H9 (cell line): Measurements from ENCODE around the gene TP53. TPM values are rescaled to one million over a fixed set of nuclear protein-coding genes. Genes with fewer than 3 reads are reported as not detected.

Experiments used
- DNase-seq: peaks from one replicate; pipeline ENCODE4 v3.0.0-alpha.2; 2017
- H2AFZ ChIP-seq: one replicate; pipeline ENCODE4 v1.6.1; 2013; ENCODE audit warnings: mild to moderate bottlenecking, low read length, control low read depth, moderate library complexity
- H2AK5ac ChIP-seq: 2 replicates; pipeline ENCODE4 v1.6.1; 2013; ENCODE audit warnings: low read length, control low read depth, mixed read lengths; ENCODE audit not compliant: insufficient read length
- H2BK120ac ChIP-seq: one replicate; pipeline ENCODE4 v1.6.1; 2013; ENCODE audit warnings: low read depth, mild to moderate bottlenecking, low read length, control low read depth, inconsistent platforms; ENCODE audit not compliant: poor library complexity, severe bottlenecking
- H2BK12ac ChIP-seq: 2 replicates; pipeline ENCODE4 v1.6.1; 2013; ENCODE audit warnings: low read length, control low read depth, mixed read lengths, low read depth; ENCODE audit not compliant: insufficient read length
- H2BK15ac ChIP-seq: 2 replicates; pipeline ENCODE4 v1.6.1; 2013; ENCODE audit warnings: low read depth, low read length, control low read depth
- H2BK20ac ChIP-seq: one replicate; pipeline ENCODE4 v1.6.1; 2013; ENCODE audit warnings: low read depth, mild to moderate bottlenecking, low read length, control low read depth, inconsistent platforms; ENCODE audit not compliant: poor library complexity, severe bottlenecking
- H2BK5ac ChIP-seq: 2 replicates; pipeline ENCODE4 v1.6.1; 2013; ENCODE audit warnings: low read length, control low read depth, mixed read lengths; ENCODE audit not compliant: insufficient read length
- H3K14ac ChIP-seq: 2 replicates; pipeline ENCODE4 v1.6.1; 2013; ENCODE audit warnings: low read length, control low read depth; ENCODE audit not compliant: insufficient read depth
- H3K18ac ChIP-seq: 2 replicates; pipeline ENCODE4 v1.6.1; 2013; ENCODE audit warnings: low read depth, mild to moderate bottlenecking, mixed read lengths, low read length, control low read depth; ENCODE audit not compliant: insufficient read length
- H3K23ac ChIP-seq: 2 replicates; pipeline ENCODE4 v1.6.1; 2013; ENCODE audit warnings: low read length, control low read depth, mixed read lengths, low read depth; ENCODE audit not compliant: insufficient read length
- H3K23me2 ChIP-seq: 2 replicates; pipeline ENCODE4 v1.6.1; 2013; ENCODE audit warnings: low read depth, mild to moderate bottlenecking, mixed read lengths, low read length, control low read depth; ENCODE audit not compliant: insufficient read length, poor library complexity, severe bottlenecking
- H3K27ac ChIP-seq: 2 replicates; pipeline ENCODE4 v1.5.1; 2013; ENCODE audit warnings: low read length, control low read depth, mixed read lengths, low read depth; ENCODE audit not compliant: insufficient read length
- H3K27me3 ChIP-seq: 2 replicates; pipeline ENCODE4 v1.6.1; 2013; ENCODE audit warnings: low read length, control low read depth, inconsistent platforms; ENCODE audit not compliant: insufficient read depth
- H3K4ac ChIP-seq: 2 replicates; pipeline ENCODE4 v1.6.1; 2013; ENCODE audit warnings: low read depth, mild to moderate bottlenecking, control low read depth, inconsistent platforms, low read length, moderate library complexity
- H3K4me1 ChIP-seq: 2 replicates; pipeline ENCODE4 v1.6.1; 2013; ENCODE audit warnings: low read length, control low read depth, inconsistent platforms; ENCODE audit not compliant: insufficient read depth
- H3K4me2 ChIP-seq: 2 replicates; pipeline ENCODE4 v1.6.1; 2013; ENCODE audit warnings: low read length, control low read depth, mixed read lengths; ENCODE audit not compliant: insufficient read length, insufficient read depth
- H3K56ac ChIP-seq: 2 replicates; pipeline ENCODE4 v1.6.1; 2013; ENCODE audit warnings: low read depth, mild to moderate bottlenecking, mixed read lengths, low read length, control low read depth; ENCODE audit not compliant: insufficient read length
- H3K79me1 ChIP-seq: 2 replicates; pipeline ENCODE4 v1.6.1; 2013; ENCODE audit warnings: low read depth, mild to moderate bottlenecking, moderate library complexity, low read length, control low read depth, inconsistent platforms; ENCODE audit not compliant: insufficient read depth, poor library complexity, severe bottlenecking
- H3K79me2 ChIP-seq: 2 replicates; pipeline ENCODE4 v1.6.1; 2013; ENCODE audit warnings: low read length, control low read depth, inconsistent platforms; ENCODE audit not compliant: insufficient read depth
- H3K9ac ChIP-seq: 2 replicates; pipeline ENCODE4 v1.6.1; 2013; ENCODE audit warnings: low read length, control low read depth, mixed read lengths; ENCODE audit not compliant: insufficient read length; ENCODE audit errors: extremely low read depth
- H3K9me3 ChIP-seq: one replicate; pipeline ENCODE4 v1.6.1; 2013; ENCODE audit warnings: low read depth, low read length, inconsistent platforms; ENCODE audit not compliant: control insufficient read depth
- H3T11ph ChIP-seq: one replicate; pipeline ENCODE4 v1.6.1; 2013; ENCODE audit warnings: mild to moderate bottlenecking, low read length, control low read depth, inconsistent platforms
- H4K20me1 ChIP-seq: one replicate; pipeline ENCODE4 v1.6.1; 2013; ENCODE audit not compliant: control insufficient read depth, insufficient read length, insufficient read depth
- H4K5ac ChIP-seq: 2 replicates; pipeline ENCODE4 v1.6.1; 2013; ENCODE audit warnings: low read depth, mild to moderate bottlenecking, mixed read lengths, low read length, control low read depth; ENCODE audit not compliant: insufficient read length
- H4K8ac ChIP-seq: replicated peaks from 2 replicates; pipeline ENCODE4 v1.6.1; 2013; ENCODE audit warnings: low read length, control low read depth, mixed read lengths, low read depth; ENCODE audit not compliant: insufficient read length
- H4K91ac ChIP-seq: 2 replicates; pipeline ENCODE4 v1.6.1; 2013; ENCODE audit warnings: low read depth, mild to moderate bottlenecking, moderate library complexity, mixed read lengths, low read length, control low read depth; ENCODE audit not compliant: insufficient read length
- H3K27ac Mint-ChIP-seq, 3 experiments: 2 replicates in 2 of 3; 3 replicates in 1 of 3; pipeline ENCODE4 v1.8.0; 2020 to 2021; ENCODE audit warnings: mixed read lengths in 3 of 3, mild to moderate bottlenecking in 1 of 3, moderate library complexity in 1 of 3
- H3K27me3 Mint-ChIP-seq: 2 replicates; pipeline ENCODE4 v1.8.0; 2021; ENCODE audit warnings: low read depth, mild to moderate bottlenecking, moderate library complexity, mixed read lengths
- H3K36me3 Mint-ChIP-seq, 3 experiments: 2 replicates in 2 of 3; 3 replicates in 1 of 3; pipeline ENCODE4 v1.8.0; 2020 to 2021; ENCODE audit warnings: low read depth in 3 of 3, mixed read lengths in 3 of 3; ENCODE audit not compliant: insufficient read depth in 1 of 3
- H3K4me1 Mint-ChIP-seq, 2 experiments: 2 replicates each; pipeline ENCODE4 v1.8.0; 2020; ENCODE audit warnings: mixed read lengths in 2 of 2
- H3K4me3 Mint-ChIP-seq, 2 experiments: 2 replicates in 1 of 2; 3 replicates in 1 of 2; pipeline ENCODE4 v1.8.0; 2020 to 2021; ENCODE audit warnings: mild to moderate bottlenecking in 2 of 2, mixed read lengths in 2 of 2, moderate library complexity in 1 of 2
- H3K9me3 Mint-ChIP-seq, 2 experiments: 2 replicates in 1 of 2; 3 replicates in 1 of 2; pipeline ENCODE4 v1.8.0; 2020; ENCODE audit warnings: mild to moderate bottlenecking in 2 of 2, mixed read lengths in 2 of 2, moderate library complexity in 1 of 2
- WGBS: extraction: QIAGEN DNeasy Blood & Tissue Kit; methylation state at CpG from one replicate; pipeline ENCODE4 v1.1.7; 2013; ENCODE audit warnings: missing lambda C conversion rate, low lambda C conversion rate, mixed read lengths; ENCODE audit not compliant: insufficient read length; ENCODE audit errors: extremely low coverage; 5-methylcytosine and 5-hydroxymethylcytosine counted together
- total RNA-seq: library from RNA; stranded (reverse); gene quantifications from 2 replicates; pipeline ENCODE4 v1.2.1, GENCODE V29; 2021
- TF ChIP-seq, protein P1 (sequence below): fragments of 200-600 bp; sonication (generic); conservative IDR thresholded peaks from 3 replicates; pipeline ENCODE4 v1.8.0; 2021; ENCODE audit warnings: antibody characterized with exemption, mild to moderate bottlenecking

The TP53 gene
- total RNA-seq, 1 experiment from 2014 or later: 163 TPM

DNA sequence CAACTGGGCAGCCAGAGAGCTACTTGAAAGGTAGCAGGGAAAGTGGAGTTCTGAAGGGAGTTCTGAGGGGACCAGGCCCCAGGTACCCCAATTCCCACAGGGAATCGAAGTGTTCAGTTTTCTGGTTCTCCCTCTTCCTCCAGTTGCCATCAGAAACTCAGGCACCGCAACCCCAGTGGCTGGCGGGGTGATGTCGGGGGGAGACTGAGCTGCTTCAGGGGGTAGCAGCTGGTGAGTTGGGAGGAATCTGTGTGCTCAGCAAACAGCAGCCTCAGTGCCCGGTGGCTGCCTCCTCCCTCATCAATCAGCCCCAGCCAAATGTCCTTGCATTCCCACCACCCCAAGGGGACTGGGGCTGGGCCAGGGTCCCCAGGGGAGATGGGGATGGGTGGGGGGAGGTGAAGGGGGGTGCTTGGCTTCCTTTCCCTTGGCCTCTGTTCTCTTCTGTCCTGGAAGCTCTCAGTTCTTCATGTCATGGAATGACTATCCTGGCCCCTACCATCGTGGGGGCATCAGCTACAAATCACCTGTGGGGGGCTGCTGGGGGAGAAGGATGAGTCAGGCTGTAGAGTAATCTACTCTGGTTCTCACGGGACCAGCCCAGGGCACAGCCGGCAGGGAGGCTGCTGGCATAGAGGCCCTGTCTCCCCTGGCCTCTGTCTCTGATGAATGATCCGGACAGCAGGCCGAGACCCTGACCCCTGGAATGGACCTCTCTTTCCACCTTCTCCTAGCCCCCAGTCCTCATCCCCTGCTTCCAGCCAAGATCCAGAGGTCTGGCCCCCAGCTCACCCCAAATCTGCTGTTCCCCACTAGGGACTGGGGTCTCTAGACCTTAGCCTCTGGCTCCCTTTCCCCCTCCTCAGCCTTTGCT is 27.7 kb upstream of the TP53 start:
- DNase-seq: no peak
- H4K91ac ChIP-seq: no peak overlapping the region
- peaks cover 8% of the 10 kb centered on the region for H3K23me2 ChIP-seq
- peaks cover 62% of the 10 kb centered on the region for H3K27me3 Mint-ChIP-seq
- no peak overlapping the region for H2BK15ac ChIP-seq
- no peak overlapping the region for H3K14ac ChIP-seq
- no peak overlapping the region for H3T11ph ChIP-seq
- H3K27ac ChIP-seq: no peak overlapping the region
- H2AK5ac ChIP-seq: no peak overlapping the region
- H2AFZ ChIP-seq: no peak overlapping the region
- no peaks in the 10 kb centered on the region for H4K20me1 ChIP-seq
- H3K4me3 Mint-ChIP-seq: peak overlapping the region in 1 of 2 experiments; percentile 16; a peak in 2 of 5 replicates
- no peak overlapping the region for H3K18ac ChIP-seq
- no peaks in the 10 kb centered on the region for H3K79me1 ChIP-seq
- H2BK5ac ChIP-seq: no peak overlapping the region
- H3K4me1 ChIP-seq: peaks cover 3% of the 10 kb centered on the region
- H2BK20ac ChIP-seq: no peak overlapping the region
- H2BK120ac ChIP-seq: no peak overlapping the region
- H3K27ac Mint-ChIP-seq: no peak overlapping the region
- no CpG with 5 or more reads among the region's 10 CpGs for WGBS
- H3K9me3 Mint-ChIP-seq: no peaks in the 10 kb centered on the region
- H3K27me3 ChIP-seq: no peaks in the 10 kb centered on the region; the same call in 1 of the 2 replicates
- no peak overlapping the region for H3K56ac ChIP-seq
- H3K79me2 ChIP-seq: no peaks in the 10 kb centered on the region
- TF ChIP-seq, protein P1, sequence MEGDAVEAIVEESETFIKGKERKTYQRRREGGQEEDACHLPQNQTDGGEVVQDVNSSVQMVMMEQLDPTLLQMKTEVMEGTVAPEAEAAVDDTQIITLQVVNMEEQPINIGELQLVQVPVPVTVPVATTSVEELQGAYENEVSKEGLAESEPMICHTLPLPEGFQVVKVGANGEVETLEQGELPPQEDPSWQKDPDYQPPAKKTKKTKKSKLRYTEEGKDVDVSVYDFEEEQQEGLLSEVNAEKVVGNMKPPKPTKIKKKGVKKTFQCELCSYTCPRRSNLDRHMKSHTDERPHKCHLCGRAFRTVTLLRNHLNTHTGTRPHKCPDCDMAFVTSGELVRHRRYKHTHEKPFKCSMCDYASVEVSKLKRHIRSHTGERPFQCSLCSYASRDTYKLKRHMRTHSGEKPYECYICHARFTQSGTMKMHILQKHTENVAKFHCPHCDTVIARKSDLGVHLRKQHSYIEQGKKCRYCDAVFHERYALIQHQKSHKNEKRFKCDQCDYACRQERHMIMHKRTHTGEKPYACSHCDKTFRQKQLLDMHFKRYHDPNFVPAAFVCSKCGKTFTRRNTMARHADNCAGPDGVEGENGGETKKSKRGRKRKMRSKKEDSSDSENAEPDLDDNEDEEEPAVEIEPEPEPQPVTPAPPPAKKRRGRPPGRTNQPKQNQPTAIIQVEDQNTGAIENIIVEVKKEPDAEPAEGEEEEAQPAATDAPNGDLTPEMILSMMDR: no peak
- no peak overlapping the region for H3K9ac ChIP-seq
- H3K9me3 ChIP-seq: no peaks in the 10 kb centered on the region
- no peak overlapping the region for H4K5ac ChIP-seq
- no peak overlapping the region for H3K4ac ChIP-seq
- peaks cover 0 to 7% (median 0%) of the 10 kb centered on the region in 3 experiments; a peak in 3 of 7 replicates for H3K36me3 Mint-ChIP-seq
- no peak overlapping the region for H2BK12ac ChIP-seq
- no peak overlapping the region for H4K8ac ChIP-seq
- H3K4me1 Mint-ChIP-seq: peaks cover 42 to 63% of the 10 kb centered on the region in 2 experiments
- H3K4me2 ChIP-seq: no peak overlapping the region
- no peak overlapping the region for H3K23ac ChIP-seq
